IPS DF 4.7 (cell line): Measurements from ENCODE around the gene TCEANC.

Experiments
- DNase-seq: peaks from one replicate; pipeline ENCODE4 v3.0.0-alpha.2; 2013; ENCODE audit warnings: low spot score; ENCODE audit errors: extremely low read depth

The TCEANC gene

DNA sequence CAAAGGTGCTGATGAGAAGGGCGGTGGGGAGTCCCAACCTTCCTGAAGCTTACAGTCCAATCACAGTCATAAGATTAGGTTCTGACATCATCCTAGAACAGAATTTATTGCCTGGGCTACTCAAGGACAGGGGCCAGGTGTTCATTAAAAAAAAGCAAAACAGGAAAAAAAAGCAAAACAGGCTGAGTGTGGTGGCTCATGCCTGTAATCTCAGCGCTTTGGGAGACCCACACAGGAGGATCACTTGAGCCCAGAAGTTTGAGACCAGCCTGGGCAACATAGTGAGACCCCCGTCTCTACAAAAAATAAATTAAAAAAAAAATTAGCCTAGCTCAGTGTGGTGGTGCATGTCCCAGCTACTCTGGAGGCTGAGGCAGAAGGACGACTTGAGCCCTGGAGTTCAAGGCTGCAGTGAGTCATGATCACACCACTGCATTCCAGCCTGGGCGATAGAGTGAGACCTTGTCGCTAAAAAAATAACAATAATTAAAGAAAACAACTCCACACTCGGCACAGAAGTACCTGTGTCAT lies 39.0 kb downstream of the TCEANC start:
- no peak for DNase-seq

GRCh38 chrX:13692771-13693231 lies 39.9 kb downstream of the TCEANC start:
- no peak for DNase-seq

GRCh38 chrX:13693341-13693961 lies 40.5 kb downstream of the TCEANC start:
- DNase-seq: no peak

- no peak for DNase-seq
These were observed 41.4 kb downstream of the TCEANC start for GRCh38 chrX:13694359-13694758.

DNA sequence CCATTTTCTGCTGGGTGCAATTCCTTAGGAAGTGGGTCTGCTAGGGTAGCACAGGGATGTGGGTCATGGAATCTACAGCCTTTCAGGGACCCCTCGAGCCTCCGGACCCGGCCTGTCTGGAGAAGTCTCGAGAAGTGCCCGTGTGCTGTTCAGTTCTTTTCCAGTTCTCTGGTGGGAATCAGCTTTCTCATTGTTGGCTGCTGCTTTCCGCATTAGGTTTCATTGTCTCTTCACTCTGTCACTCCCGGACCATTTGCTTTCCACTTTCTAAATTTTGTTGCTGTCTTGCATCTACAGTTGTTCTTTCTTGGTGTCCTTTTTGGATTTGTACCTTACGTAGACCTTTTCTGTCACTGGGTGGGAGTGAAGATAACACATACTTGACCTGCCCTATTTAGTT lies 42.0 kb downstream of the TCEANC start:
- DNase-seq: no peak

DNA sequence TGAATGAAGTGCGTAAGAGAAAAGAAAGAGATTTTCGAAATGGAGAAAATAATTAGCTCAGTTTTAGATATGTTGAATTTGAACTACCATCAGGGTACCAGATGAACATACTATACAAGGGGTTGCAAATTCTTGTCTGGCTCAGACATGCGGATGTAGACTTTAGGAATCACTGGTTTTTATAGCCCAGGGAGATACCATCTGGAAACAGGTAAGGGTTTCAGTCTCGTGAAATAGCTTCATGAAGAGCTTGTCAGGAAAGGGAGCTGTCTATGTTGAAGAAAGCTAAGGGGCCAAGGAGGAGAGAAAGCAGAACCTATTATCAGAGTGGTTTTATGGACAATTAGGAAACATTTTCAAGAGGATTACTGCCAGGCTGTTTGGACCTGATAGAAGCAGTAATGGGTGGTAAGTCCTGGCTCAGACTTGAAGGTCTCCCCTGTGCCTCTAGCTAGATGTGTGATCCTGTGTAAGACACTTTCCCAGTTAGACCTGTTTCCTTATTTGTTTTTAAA lies 42.7 kb downstream of the TCEANC start:
- no peak for DNase-seq

DNA sequence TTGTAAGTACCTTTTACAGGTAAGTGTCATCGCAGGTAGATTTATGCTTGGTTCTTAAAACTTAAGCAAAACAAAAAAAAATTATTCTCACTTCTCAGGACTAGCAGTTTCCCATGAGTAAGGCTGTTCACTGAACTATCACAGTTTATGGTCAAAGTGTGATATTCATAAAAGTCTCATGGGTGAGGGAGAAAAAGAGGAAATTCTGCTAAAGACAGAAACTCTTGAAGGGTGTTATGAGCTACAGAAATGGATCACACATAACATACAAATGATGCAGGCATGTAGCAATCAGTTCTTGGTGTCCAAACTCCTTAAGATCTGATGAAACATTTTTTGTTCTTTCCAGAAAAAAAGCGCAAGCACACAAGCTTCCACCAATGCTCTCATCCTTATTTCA lies 44.5 kb downstream of the TCEANC start:
- DNase-seq: no peak

DNA sequence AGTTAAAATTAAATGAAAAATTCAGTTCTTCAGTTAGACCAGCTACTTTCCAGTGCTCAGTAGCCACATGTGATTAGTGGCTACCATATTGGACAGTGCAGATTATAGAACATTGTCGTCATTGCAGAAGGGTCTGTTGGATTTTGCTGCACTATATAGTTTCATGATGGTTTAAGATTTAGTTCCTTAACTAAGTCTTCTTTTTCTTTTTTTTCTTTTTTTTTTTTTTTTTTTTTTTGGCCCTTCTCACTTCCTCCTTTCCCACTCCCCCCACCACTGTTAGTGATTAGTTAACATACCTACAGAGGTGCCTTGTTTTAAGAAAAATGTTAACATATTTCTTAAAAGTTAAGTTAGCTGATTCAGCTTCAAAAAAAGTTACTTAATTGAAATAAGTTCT lies 45.0 kb downstream of the TCEANC start:
- no peak for DNase-seq

GRCh38 chrX:13698432-13698831 lies 45.5 kb downstream of the TCEANC start:
- DNase-seq: no peak

- DNase-seq: no peak
These were observed 46.4 kb downstream of the TCEANC start for GRCh38 chrX:13699183-13699826.

GRCh38 chrX:13700380-13700779 lies 47.4 kb downstream of the TCEANC start:
- DNase-seq: no peak

- DNase-seq: no peak
These were observed 49.3 kb downstream of the TCEANC start for GRCh38 chrX:13702111-13702789.

GRCh38 chrX:13703135-13703534 lies 50.2 kb downstream of the TCEANC start:
- no peak for DNase-seq

DNA sequence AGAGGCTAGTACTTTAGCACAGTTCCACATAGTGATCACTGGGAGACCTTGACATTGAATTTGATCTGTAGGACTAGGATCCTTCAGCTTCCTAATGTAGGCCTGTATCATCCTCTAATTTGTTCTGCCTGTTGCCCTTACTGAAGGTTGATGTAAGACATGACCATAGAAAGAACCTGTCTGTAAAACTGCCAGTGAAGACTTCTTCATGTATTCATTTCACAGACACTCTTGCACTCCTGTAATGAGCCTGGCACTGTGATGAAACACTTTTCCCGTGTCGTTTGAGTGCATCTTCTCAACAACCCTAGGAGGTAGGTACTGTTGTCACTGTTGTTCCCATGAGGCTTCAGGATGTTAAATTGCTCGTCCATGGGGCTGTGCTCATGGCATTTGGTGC lies 50.6 kb downstream of the TCEANC start:
- no peak for DNase-seq

- no peak for DNase-seq
These were observed 58.2 kb downstream of the TCEANC start for GRCh38 chrX:13711141-13711540.
